ENCODE data around the gene PGC.

- TF ChIP-seq POLR2A (IDR thresholded peaks at IDR 0.05), result no peak
- no peak for TF ChIP-seq CTCF (IDR thresholded peaks at IDR 0.05)
These were observed 22.2 kb upstream of the PGC start for GRCh38 chr6:41769376-41769775.

Data from thyroid gland (tissue), 4 donors.